ENCODE results near the gene LUC7L3.
"Not testable (repeated sequence)": the region's sequence is repeated elsewhere in the genome, so short reads cannot be mapped to it uniquely, and the experiment has no call there.

The LUC7L3 gene

GRCh38 chr17:50790618-50791017 is 71.2 kb downstream of the LUC7L3 start:
- no peak for DNase-seq

GRCh38 chr17:50792132-50792531 is 72.7 kb downstream of the LUC7L3 start:
- no peak for DNase-seq

GRCh38 chr17:50793007-50793406 is 73.6 kb downstream of the LUC7L3 start:
- no peak for DNase-seq

GRCh38 chr17:50794361-50794760 is 75.0 kb downstream of the LUC7L3 start:
- no peak for DNase-seq

- no peak for DNase-seq
These were observed 77.9 kb downstream of the LUC7L3 start for GRCh38 chr17:50797135-50797810.

GRCh38 chr17:50798424-50799288 is 79.3 kb downstream of the LUC7L3 start:
- no peak for DNase-seq

- no peak for DNase-seq
These were observed 80.2 kb downstream of the LUC7L3 start for GRCh38 chr17:50799582-50799981.

GRCh38 chr17:50800196-50800700 is 80.8 kb downstream of the LUC7L3 start:
- no peak for DNase-seq

- no peak for DNase-seq
These were observed 83.5 kb downstream of the LUC7L3 start for GRCh38 chr17:50802609-50803571.

- no peak for DNase-seq
These were observed 84.3 kb downstream of the LUC7L3 start for GRCh38 chr17:50803676-50804075.

- DNase-seq = not testable (repeated sequence)
These were observed 85.5 kb downstream of the LUC7L3 start for GRCh38 chr17:50804749-50805475.

- DNase-seq = no peak
These were observed 86.1 kb downstream of the LUC7L3 start for GRCh38 chr17:50805486-50805885.
